Activated CD4-positive, alpha-beta T cell treated with anti-CD3 and anti-CD28 coated beads for 1 hour (primary cell): ENCODE data around the gene XXYLT1.

ENCODE experiments used
- DNase-seq: peaks from one replicate; pipeline ENCODE4 v3.0.0-alpha.2; 2020

The XXYLT1 gene

GRCh38 chr3:195106418-195106906, 164.5 kb downstream of the XXYLT1 start:
- peak; percentile 55 for DNase-seq

GRCh38 chr3:195105841-195106417, 165.0 kb downstream of the XXYLT1 start:
- DNase-seq: no peak

DNA sequence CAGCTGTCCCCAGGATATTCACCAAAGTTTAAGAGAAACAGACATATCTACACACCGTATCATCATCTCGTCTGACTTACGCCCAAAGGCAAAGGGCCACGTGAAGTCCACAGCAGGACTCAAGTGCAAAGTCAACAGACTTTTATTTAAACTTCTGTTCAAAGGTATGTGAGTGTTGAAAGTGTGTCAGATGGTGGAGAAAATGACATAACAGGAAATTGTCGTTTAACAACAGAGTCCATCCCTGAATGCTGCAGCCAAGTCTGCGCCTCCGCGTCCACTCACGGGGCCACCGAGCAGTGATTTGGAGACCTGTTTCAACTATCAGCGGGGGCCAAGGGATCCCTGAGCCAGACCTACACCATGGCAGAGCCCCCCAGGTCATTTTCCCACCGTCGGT, 165.6 kb downstream of the XXYLT1 start:
- DNase-seq: no peak

- DNase-seq: no peak
Observed at GRCh38 chr3:195104340-195104739, 166.6 kb downstream of the XXYLT1 start.

GRCh38 chr3:195103623-195104022, 167.3 kb downstream of the XXYLT1 start:
- DNase-seq: no peak

- no peak for DNase-seq
Observed at GRCh38 chr3:195102609-195103467, 168.1 kb downstream of the XXYLT1 start.

- DNase-seq: no peak
Observed at GRCh38 chr3:195101927-195102608, 168.9 kb downstream of the XXYLT1 start.

GRCh38 chr3:195101001-195101583, 169.9 kb downstream of the XXYLT1 start:
- DNase-seq: no peak

GRCh38 chr3:195099951-195100785, 170.8 kb downstream of the XXYLT1 start:
- DNase-seq: no peak

GRCh38 chr3:195098741-195099525, 172.0 kb downstream of the XXYLT1 start:
- no peak for DNase-seq

DNA sequence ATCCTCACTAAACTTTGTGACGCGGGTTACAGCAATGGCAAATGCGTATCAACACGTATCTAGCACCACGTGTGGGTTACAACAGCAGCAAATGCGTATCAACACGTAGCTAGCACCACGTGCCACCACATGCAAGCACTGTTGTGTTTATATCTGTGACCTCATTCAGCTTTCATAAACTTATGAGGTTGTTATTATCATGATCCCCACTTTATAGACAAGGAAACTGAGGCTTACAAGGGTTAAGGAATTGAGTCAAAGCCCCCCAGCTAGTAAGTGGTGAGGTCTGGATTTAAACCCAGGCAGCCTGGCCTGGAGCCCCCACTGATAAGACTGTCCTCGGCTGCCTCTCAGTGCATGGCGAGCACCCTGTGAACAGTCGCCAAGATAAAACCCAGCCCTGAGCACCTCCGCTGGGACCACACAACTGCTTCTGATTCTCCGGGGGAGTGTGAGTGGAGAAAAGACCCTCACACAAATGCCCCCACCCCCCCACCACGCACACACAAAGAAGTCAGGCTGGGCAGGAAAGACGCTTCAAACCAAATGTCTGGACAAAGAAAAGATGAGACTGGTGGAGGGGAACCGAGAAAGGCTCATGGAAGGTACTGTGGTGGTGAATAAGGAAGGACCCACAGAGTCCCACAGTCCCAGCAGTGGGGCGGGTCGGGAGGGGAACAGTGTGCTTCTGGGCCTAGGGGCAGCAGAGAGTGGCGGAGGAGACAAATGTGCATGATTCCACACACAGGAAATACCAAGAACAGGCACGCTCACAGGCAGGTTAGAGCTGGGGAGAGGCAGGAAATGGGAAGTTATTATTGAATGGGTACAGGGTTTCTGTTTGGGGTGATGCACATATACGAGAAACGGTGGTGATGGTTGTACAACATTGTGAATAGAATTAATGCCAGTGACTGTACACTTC, 173.4 kb downstream of the XXYLT1 start:
- no peak for DNase-seq

DNA sequence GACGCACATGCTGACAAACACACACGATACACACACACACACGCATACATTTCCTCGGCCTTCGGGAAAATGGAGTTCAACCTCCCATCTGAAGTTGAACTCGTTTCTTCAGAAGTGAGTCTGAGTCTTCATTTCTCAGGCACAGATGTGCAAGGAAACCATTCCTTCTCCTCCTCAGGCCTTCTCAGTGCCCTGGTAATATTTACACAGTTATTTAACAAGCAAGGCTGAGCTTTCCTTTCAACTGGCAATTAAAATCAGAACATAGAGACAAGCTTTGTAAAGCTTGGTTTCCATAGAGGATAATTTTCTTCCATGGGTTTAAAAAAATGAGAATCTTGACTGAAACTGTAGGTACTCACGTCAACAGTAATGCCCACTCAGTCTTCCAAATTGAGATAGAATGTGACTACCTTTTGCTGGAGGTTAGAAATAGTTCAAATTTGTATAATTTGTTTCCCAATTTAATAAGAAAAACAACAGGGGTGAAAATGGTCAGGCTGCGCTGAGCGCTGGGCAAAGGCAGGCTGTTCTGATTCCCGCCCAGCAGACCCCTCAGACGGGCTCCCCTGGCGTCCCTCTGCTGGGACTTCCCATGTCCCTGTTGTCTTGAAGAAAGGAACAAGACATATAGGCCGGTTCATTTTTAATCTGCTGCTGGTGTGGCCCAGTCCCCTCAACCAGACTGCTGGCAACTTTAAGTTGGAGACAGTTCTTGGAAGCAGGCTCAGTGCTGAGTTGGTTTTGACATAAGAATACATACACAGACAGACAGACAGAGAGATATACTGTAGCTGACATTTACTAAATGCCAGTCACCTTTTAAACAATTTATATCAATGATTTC, 174.3 kb downstream of the XXYLT1 start:
- no peak for DNase-seq

DNA sequence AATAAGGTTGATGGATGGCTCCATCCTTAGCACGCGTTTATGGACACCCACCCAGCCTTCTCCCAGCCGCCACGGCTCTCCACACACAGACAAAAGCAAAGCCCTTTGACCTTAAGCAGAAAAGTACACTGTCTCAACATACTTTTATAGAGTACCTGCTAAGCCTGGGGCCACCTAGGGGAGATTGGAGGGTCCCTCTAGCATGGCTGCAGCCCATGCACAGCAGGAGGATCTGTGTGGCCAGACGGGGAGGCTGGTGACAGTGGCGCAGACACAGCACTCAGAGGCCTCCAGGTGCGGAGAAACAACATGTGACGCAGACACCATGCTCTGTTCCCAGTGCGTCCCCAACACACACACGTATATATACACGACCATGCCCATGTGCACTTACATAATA, 174.9 kb downstream of the XXYLT1 start:
- DNase-seq: no peak

DNA sequence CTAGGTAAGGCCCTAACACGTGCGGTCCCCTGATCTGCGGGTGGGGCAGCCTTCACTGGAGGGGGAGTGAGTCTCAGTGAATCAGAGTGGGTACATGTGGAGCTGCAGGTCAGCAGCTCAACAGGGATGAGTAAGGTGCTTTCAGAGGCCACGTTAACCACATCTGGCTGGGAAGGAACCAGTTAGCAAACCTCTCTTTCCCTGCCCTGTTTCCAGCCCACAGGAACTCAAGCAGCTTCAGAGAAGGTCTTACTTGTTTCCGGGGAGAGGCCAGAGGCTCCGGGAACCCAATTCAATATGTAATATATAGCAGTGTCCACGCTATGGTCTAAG, 175.3 kb downstream of the XXYLT1 start:
- no peak for DNase-seq

DNA sequence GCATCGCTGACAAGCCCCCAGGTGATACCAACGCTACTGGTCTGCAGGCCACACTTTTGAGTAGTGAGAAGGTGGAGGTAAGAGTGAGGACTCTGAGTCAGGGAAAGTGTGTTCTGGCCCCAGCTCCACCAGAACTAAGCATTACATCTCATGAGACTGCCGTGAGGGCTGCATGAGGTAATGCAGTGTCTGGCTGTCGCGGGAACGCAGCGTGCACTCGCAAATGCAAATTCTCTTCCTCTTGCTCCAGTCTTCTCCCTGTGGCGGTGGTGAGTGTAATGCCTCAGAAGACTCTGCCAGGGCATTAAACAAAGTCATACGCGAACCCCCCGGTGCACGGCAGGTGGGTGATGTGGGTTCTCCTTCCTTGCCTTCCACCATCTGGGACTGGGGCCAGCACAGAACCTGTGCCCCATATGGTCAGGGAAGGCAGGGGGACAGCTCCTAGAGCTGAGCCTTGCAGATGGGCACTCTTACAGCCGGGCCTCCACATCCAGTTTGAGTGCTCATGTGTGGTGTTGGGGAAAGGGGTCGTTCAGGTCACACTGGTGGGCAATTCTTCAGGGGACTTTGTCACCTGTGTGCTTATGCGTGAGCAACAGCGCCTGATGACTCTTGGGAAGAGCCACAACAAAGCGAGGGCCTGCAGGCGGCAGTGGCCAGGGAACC, 175.8 kb downstream of the XXYLT1 start:
- DNase-seq: no peak

GRCh38 chr3:195094191-195094921, 176.6 kb downstream of the XXYLT1 start:
- no peak for DNase-seq

GRCh38 chr3:195093731-195094130, 177.2 kb downstream of the XXYLT1 start:
- DNase-seq: no peak
